Muscle of leg (tissue), 16 donors: ENCODE measurements around the gene SLC35B1. TPM values are rescaled to one million over a fixed set of nuclear protein-coding genes. Genes with fewer than 3 reads are reported as not detected.

Experiments
- DNase-seq: peaks from one replicate; pipeline ENCODE4 v3.0.0; 2013
- H3K27ac ChIP-seq: one replicate; pipeline ENCODE4 v1.5.1; 2013; ENCODE audit warnings: mild to moderate bottlenecking, low read length, control low read depth
- H3K27me3 ChIP-seq: one replicate; pipeline ENCODE4 v1.6.1; 2013; ENCODE audit warnings: low read length; ENCODE audit not compliant: control insufficient read depth, insufficient read depth
- H3K36me3 ChIP-seq: one replicate; pipeline ENCODE4 v1.6.1; 2013; ENCODE audit warnings: low read length; ENCODE audit not compliant: control insufficient read depth, insufficient read depth
- H3K4me1 ChIP-seq: one replicate; pipeline ENCODE4 v1.6.1; 2013; ENCODE audit warnings: low read length; ENCODE audit not compliant: control insufficient read depth, insufficient read depth
- H3K4me3 ChIP-seq: one replicate; pipeline ENCODE4 v1.5.1; 2013; ENCODE audit warnings: low read length, control low read depth
- H3K9me3 ChIP-seq: replicated peaks from 2 replicates; pipeline ENCODE4 v1.6.1; 2013; ENCODE audit warnings: low read depth, low read length; ENCODE audit not compliant: control insufficient read depth
- WGBS: methylation state at CpG from one replicate; pipeline ENCODE4 v1.1.5; 2013; ENCODE audit warnings: missing lambda C conversion rate; ENCODE audit not compliant: insufficient coverage; 5-methylcytosine and 5-hydroxymethylcytosine counted together
- long read RNA-seq, 11 donors: transcript quantifications; one replicate each; lab custom pipeline, GENCODE V29; 2026
- polyA plus RNA-seq, 8 donors: library from polyadenylated mRNA; unstranded; fragments of 120-200 nt; gene quantifications; one replicate each; pipeline versions ENCODE4 v1.2.1 to v1.2.3, GENCODE V29; 2013; ENCODE audit warnings: inconsistent platforms in 1 of 8, low replicate concordance in 1 of 8; ENCODE audit not compliant: insufficient read length in 8 of 8, insufficient read depth in 1 of 8
- total RNA-seq: library from RNA; stranded (reverse); fragments of 120-200 nt; gene quantifications from one replicate; pipeline ENCODE4 v1.2.4, GENCODE V29; 2013

Gene SLC35B1
- 38.8 TPM for total RNA-seq
- 10 to 100 TPM; 42.4 to 60.5 (median 51.9) TPM for polyA plus RNA-seq
- long read RNA-seq, donor 1, partial matches to known transcripts = 0 of 4 reads
- long read RNA-seq, donor 1, other reads (novel, unspliced or antisense) = 0 of 4 reads
- long read RNA-seq, donor 2, partial matches to known transcripts = 0 of 3 reads
- long read RNA-seq, donor 2, other reads (novel, unspliced or antisense) = 0 of 3 reads
- long read RNA-seq, donor 3, transcript SLC35B1-209 (9 exons, 1,320 nt) = major isoform, 9 of 19 reads
- long read RNA-seq, donor 3, transcript SLC35B1-220 (9 exons, 1,611 nt) = major isoform, 9 of 19 reads
- long read RNA-seq, donor 3, partial matches to known transcripts = 0 of 19 reads
- long read RNA-seq, donor 3, other reads (novel, unspliced or antisense) = 0 of 19 reads
- long read RNA-seq, donor 4, partial matches to known transcripts = 0 of 5 reads
- long read RNA-seq, donor 4, other reads (novel, unspliced or antisense) = 0 of 5 reads
- long read RNA-seq, donor 5, transcript SLC35B1-209 (9 exons, 1,320 nt) = minor isoform, 7 of 54 reads
- long read RNA-seq, donor 5, transcript SLC35B1-220 (9 exons, 1,611 nt) = major isoform, 18 of 54 reads
- long read RNA-seq, donor 5, partial matches to known transcripts = 19 of 54 reads
- long read RNA-seq, donor 5, other reads (novel, unspliced or antisense) = 5 of 54 reads
- long read RNA-seq, donor 6, transcript SLC35B1-209 (9 exons, 1,320 nt) = minor isoform, 9 of 53 reads
- long read RNA-seq, donor 6, transcript SLC35B1-220 (9 exons, 1,611 nt) = major isoform, 23 of 53 reads
- long read RNA-seq, donor 6, partial matches to known transcripts = 17 of 53 reads
- long read RNA-seq, donor 6, other reads (novel, unspliced or antisense) = 0 of 53 reads
- long read RNA-seq, donor 7, transcript SLC35B1-209 (9 exons, 1,320 nt) = minor isoform, 6 of 26 reads
- long read RNA-seq, donor 7, transcript SLC35B1-220 (9 exons, 1,611 nt) = major isoform, 9 of 26 reads
- long read RNA-seq, donor 7, partial matches to known transcripts = 5 of 26 reads
- long read RNA-seq, donor 7, other reads (novel, unspliced or antisense) = 0 of 26 reads
- long read RNA-seq, donor 8, transcript SLC35B1-220 (9 exons, 1,611 nt) = major isoform, 6 of 14 reads
- long read RNA-seq, donor 8, partial matches to known transcripts = 5 of 14 reads
- long read RNA-seq, donor 8, other reads (novel, unspliced or antisense) = 0 of 14 reads
- long read RNA-seq, donor 9, transcript SLC35B1-220 (9 exons, 1,611 nt) = major isoform, 12 of 23 reads
- long read RNA-seq, donor 9, partial matches to known transcripts = 7 of 23 reads
- long read RNA-seq, donor 9, other reads (novel, unspliced or antisense) = 0 of 23 reads
- long read RNA-seq, donor 10, transcript SLC35B1-209 (9 exons, 1,320 nt) = minor isoform, 8 of 38 reads
- long read RNA-seq, donor 10, transcript SLC35B1-220 (9 exons, 1,611 nt) = major isoform, 18 of 38 reads
- long read RNA-seq, donor 10, partial matches to known transcripts = 9 of 38 reads
- long read RNA-seq, donor 10, other reads (novel, unspliced or antisense) = 0 of 38 reads
- long read RNA-seq, donor 11, transcript SLC35B1-220 (9 exons, 1,611 nt) = major isoform, 9 of 25 reads
- long read RNA-seq, donor 11, transcript SLC35B1-209 (9 exons, 1,320 nt) = minor isoform, 5 of 25 reads
- long read RNA-seq, donor 11, partial matches to known transcripts = 10 of 25 reads
- long read RNA-seq, donor 11, other reads (novel, unspliced or antisense) = 0 of 25 reads

GRCh38 chr17:49707608-49708514 lies at the start of gene SLC35B1:
Gene SLC35B1, minus strand, starts transcription at chr17:49707964. Its CDS starts 131 bp downstream, at chr17:49707833.
- Histone ChIP-seq H3K4me3 (peak within 1 kb of the TSS; percentile 98), H3K27me3 (no peaks in the 10 kb centered on the region), H3K4me1 (peaks cover 17% of the 10 kb centered on the region), H3K36me3 (peaks cover 56% of the 10 kb centered on the region), H3K27ac (peak within 1 kb of the TSS; percentile 98), H3K9me3 (no peaks in the 10 kb centered on the region)
- peak; percentile 99 for DNase-seq
- under 1% methylated on average over 46 of the region's 53 CpGs for WGBS

- no peak for DNase-seq
- Histone ChIP-seq H3K27me3 (no peaks in the 10 kb centered on the region), H3K9me3 (no peaks in the 10 kb centered on the region), H3K4me1 (peaks cover 29% of the 10 kb centered on the region), H3K36me3 (peaks cover 11% of the 10 kb centered on the region), H3K4me3 (no peak overlapping the region), H3K27ac (no peak overlapping the region)
- WGBS = 43% methylated on average over 1 of the region's 6 CpGs
These were observed 49.5 kb upstream of the SLC35B1 start for GRCh38 chr17:49757151-49757777.

- no peak overlapping the region for H3K27ac ChIP-seq
- DNase-seq = no peak
- 80% methylated on average over 1 of the region's 9 CpGs for WGBS
- H3K4me1 ChIP-seq = peaks cover 24% of the 10 kb centered on the region
- H3K27me3 ChIP-seq = no peaks in the 10 kb centered on the region
- no peak overlapping the region for H3K4me3 ChIP-seq
- H3K9me3 ChIP-seq = no peaks in the 10 kb centered on the region
- peaks cover 11% of the 10 kb centered on the region for H3K36me3 ChIP-seq
These were observed 48.8 kb upstream of the SLC35B1 start for GRCh38 chr17:49756323-49757150.

- Histone ChIP-seq H3K9me3 (no peaks in the 10 kb centered on the region), H3K4me1 (peaks cover 22% of the 10 kb centered on the region), H3K27ac (no peak overlapping the region), H3K36me3 (peaks cover 11% of the 10 kb centered on the region), H3K27me3 (no peaks in the 10 kb centered on the region), H3K4me3 (no peak overlapping the region)
- no peak for DNase-seq
- WGBS = 80% methylated on average over 1 of the region's 4 CpGs
These were observed 48.0 kb upstream of the SLC35B1 start for GRCh38 chr17:49755663-49756283.

- no peak overlapping the region for H3K27ac ChIP-seq
- DNase-seq = no peak
- no peaks in the 10 kb centered on the region for H3K9me3 ChIP-seq
- H3K36me3 ChIP-seq = peaks cover 11% of the 10 kb centered on the region
- 76% methylated on average over 6 of the region's 8 CpGs for WGBS
- H3K4me3 ChIP-seq = no peak overlapping the region
- H3K27me3 ChIP-seq = no peaks in the 10 kb centered on the region
- H3K4me1 ChIP-seq = peaks cover 22% of the 10 kb centered on the region
These were observed 46.2 kb upstream of the SLC35B1 start for GRCh38 chr17:49753959-49754391.

- Histone ChIP-seq H3K36me3 (peaks cover 11% of the 10 kb centered on the region), H3K4me1 (peaks cover 22% of the 10 kb centered on the region), H3K4me3 (no peak overlapping the region), H3K27ac (no peak overlapping the region), H3K27me3 (no peaks in the 10 kb centered on the region), H3K9me3 (no peaks in the 10 kb centered on the region)
- no peak for DNase-seq
- WGBS = 67% methylated on average over 1 of the region's 3 CpGs
These were observed 44.7 kb upstream of the SLC35B1 start for GRCh38 chr17:49752508-49752907.

- H3K9me3 ChIP-seq = no peaks in the 10 kb centered on the region
- no peak for DNase-seq
- no peaks in the 10 kb centered on the region for H3K27me3 ChIP-seq
- no peak overlapping the region for H3K27ac ChIP-seq
- peaks cover 9% of the 10 kb centered on the region for H3K4me1 ChIP-seq
- no peak overlapping the region for H3K4me3 ChIP-seq
- peaks cover 8% of the 10 kb centered on the region for H3K36me3 ChIP-seq
- WGBS = 90% methylated on average over 2 of the region's 3 CpGs
These were observed 42.0 kb upstream of the SLC35B1 start for GRCh38 chr17:49749730-49750129.
